PFSK-1 (cell line): ENCODE data around the gene RASAL2.

Source experiments
- FOXP2 ChIP-seq: optimal IDR thresholded peaks from 2 replicates; pipeline ENCODE3; 2011; ENCODE audit warnings: borderline replicate concordance, control low read depth, inconsistent platforms; ENCODE audit not compliant: insufficient read depth; ENCODE audit errors: extremely low read length, extremely low read depth
- POLR2AphosphoS5 ChIP-seq: IDR thresholded peaks from 2 replicates; pipeline ENCODE4 v1.6.1; 2012; ENCODE audit warnings: low read depth, mild to moderate bottlenecking, control low read depth, low read length, moderate library complexity
- REST ChIP-seq, 2 experiments: IDR thresholded peaks; 2 replicates each; pipeline versions ENCODE4 v1.6.1 to v1.8.0; 2011 to 2012; ENCODE audit warnings: low read depth in 2 of 2, low read length in 2 of 2, control low read depth in 1 of 2, inconsistent platforms in 1 of 2, mild to moderate bottlenecking in 1 of 2, moderate library complexity in 1 of 2; ENCODE audit not compliant: insufficient read depth in 1 of 2
- TAF1 ChIP-seq: IDR thresholded peaks from 2 replicates; pipeline ENCODE4 v1.6.1; 2012; ENCODE audit warnings: low read length, control low read depth, borderline replicate concordance; ENCODE audit not compliant: insufficient read depth

- no peak for TF ChIP-seq POLR2AphosphoS5
- no peak for TF ChIP-seq REST (IDR thresholded peaks at IDR 0.05; ENCODE audit: insufficient read depth in 1 of 2, low read depth in 2 of 2, low read length in 2 of 2)
- TF ChIP-seq FOXP2: no peak
- TF ChIP-seq TAF1: no peak
These were observed 27.5 kb upstream of the RASAL2 start for GRCh38 chr1:178066296-178066907.
